Superior temporal gyrus (tissue), 1 donor: ENCODE data around the gene SPEN.
"Not testable (repeated sequence)": the region's sequence is repeated elsewhere in the genome, so short reads cannot be mapped to it uniquely, and the experiment has no call there.

Experiments used
- DNase-seq: peaks from one replicate; pipeline ENCODE4 v3.0.0-alpha.2; 2016; ENCODE audit errors: extremely low spot score

The SPEN gene

DNA sequence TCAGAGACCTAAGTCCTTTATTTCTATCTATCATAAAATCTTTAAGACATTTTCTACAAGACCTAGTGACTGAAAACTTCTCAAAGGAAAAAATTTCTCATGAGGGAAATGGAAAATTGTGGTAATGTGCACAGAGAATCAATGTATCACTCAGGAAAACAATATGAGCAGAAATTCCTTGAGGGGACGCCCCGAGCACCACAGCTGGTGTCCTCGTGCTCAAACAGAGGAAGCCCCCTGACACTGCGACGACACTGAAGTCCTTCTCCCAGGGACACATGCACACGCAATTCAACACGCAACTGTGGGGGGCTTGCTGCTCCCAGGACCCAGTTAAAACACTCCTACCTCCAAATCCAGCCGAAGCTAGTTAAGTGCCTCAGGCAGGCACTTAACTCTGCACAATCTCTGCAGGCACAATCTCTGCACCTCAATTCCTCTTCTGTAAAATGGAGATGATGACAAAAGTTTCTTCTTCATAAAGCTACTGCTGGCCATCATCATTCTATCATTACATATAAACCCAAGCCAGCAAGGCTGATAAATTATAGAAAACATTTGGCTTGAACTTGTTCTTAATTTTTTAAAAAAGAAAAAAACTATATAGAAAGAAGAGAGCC lies 112.4 kb downstream of the SPEN start:
- no peak for DNase-seq

DNA sequence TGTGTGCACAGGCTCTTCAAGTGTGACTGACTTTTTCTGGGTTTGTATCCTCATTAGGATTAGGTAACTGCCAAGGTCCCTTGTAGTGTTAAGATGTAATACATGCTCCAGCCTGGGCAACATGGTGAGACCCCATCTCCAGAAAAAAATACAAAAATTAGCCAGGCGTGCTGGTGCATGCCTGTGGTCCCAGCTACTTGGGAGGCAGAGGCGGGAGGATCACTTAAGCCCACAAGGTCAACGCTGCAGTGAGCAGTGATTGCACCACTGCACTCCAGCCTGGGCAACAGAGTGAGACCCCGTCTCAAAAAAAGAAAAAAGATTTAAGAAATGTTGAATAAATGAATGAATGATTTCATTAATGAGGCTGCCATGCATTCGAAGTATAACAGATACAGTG lies 113.3 kb downstream of the SPEN start:
- DNase-seq: no peak

DNA sequence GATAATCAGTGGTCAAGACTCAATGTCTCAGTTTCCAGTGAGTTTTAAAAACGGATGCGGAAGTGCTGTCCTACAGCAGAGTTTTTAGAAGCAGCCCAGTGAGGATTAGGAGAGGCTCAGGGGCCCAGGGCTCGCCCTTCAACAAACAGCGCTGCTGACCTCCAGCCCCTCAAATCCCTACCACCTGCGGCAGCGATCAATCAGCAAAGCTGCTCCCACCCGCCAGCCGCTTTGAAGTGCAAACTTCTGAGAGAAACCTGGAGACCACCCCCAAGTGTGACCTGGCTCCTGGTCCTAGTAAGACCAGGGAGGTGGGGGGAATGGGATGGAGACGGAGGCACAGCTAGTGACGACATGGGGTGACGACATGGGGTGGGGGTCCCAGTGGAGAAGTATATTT lies 114.0 kb downstream of the SPEN start:
- no peak for DNase-seq

DNA sequence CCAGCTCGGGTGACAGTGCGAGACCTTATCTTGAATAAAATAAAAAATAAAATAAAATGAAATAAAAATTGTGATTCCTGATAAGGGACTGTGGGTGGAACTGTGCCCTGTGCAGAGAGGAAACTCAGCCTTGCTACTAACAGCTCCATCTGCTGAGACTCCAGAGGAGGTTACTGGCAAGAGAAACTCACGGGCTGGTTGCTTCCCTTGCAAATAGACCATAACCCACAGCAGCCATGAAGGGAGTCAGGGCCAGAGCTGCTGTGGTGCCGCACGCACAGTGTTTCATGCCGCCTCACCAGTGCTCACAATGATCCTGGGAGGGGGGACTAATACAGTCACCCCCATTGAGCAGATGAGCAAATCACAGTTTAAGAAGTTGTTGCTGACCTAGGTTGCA lies 114.7 kb downstream of the SPEN start:
- DNase-seq: peak; percentile 54

DNA sequence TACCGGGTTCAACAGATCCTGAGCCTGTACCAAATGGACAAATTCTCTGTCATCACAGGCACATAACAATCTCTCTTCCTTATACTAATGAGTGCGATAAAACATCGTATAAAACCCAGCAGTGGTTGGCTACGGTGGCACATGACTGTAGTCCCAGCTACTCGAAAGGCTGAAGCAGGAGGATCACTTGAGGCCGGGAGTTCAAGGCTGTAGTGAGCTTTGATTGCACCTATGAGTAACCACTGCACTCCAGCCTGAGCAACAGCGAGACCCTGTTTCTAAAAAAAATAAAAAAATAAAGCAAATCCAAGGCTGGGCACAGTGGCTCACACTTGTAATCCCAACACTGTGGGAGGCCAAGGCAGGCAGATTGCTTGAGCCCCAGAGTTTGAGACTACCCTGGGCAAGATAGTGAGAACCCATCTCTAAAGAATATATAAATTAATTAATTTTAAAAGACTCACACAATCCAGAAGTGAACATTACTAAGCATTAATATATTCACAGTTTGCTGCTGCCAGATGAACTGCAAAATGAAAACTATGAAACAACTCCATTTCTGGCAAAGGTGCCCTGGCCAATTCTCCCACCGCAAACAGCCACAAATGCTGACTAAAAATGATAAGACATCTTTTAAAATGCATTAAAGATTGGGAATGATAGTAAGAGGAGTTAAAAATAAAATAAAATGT lies 115.3 kb downstream of the SPEN start:
- DNase-seq: no peak

DNA sequence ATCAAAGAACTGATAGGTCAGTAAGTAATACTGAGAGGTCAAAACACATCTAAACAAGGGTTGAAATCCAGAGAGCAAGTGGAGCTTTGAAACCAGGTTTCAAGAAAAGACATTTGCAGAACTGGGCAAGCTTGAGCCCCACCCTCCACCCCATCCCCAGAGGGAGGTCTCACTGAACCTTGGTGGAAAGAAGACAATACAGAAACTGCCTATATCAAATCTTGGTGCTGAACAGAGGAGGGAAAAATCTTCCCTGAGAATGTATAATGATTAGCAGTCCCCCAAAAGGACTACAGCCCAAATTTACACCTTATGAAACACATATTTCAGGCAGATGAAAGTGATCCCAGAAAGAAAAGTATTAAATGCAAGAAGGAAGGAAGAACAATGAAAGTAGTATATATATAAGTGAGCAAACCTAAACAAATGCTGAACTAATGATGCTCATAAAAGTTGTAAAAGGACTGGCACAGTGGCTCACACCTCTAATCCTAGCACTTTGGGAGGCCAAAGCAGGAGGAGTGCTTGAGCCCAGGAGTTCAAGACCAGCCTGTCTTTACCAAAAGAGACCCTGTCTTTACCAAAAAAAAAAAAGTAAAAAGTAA lies 116.0 kb downstream of the SPEN start:
- DNase-seq: peak; percentile 17

DNA sequence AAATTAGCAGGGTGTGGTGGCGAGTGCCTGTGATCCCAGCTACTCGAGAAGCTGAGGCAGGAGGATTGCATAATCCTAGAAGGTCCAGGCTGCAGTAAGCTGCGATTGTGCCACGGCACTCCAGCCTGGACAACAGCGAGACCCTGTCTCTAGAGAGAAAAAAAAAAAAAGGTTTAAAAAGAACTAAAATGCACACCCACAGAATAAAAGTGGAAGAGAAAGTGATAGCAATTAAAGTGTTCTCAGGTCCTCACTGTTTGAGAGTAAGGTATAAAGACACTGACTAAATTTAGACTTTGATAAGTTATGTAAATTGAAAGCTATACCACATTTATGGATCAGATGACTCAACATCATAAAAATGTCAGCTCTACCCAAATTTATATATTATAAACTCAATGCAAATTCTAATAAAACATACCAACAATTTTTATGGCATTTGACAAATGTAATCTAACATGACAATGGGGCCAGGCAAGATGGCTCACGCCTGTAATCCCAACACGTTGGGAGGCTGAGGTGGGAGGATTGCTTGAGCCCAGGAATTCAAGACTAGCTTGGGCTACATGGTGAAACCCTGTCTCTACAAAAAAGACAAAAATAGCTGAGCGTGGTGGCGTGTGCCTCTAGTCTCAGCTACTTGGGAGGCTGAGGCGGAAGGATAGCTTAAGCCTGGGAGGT lies 116.6 kb downstream of the SPEN start:
- peak; percentile 23 for DNase-seq

DNA sequence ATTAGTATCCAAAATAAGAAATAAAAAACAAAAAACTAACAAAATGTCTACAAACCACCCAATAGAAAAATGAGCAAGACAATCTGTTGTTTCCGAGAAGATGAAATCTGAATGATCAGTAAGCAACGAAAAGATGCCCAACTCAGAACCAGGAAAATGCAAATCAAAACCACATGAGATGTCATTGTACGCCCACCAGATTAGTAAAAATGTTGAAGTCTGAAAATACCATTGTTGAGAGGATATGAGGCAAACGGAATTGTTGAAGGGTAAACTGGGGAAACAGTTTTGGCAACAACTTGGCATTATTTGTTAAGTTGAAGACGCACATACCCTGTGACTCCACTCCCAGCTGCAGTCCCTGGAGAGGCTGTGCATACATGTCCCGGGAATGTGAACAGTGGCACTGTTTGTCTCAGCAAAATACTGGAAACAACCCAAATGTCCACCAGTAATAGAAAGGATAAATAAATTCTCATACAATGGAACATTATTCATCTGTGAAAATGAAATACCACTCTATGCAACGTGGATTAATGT lies 117.8 kb downstream of the SPEN start:
- DNase-seq: peak; percentile 95

DNA sequence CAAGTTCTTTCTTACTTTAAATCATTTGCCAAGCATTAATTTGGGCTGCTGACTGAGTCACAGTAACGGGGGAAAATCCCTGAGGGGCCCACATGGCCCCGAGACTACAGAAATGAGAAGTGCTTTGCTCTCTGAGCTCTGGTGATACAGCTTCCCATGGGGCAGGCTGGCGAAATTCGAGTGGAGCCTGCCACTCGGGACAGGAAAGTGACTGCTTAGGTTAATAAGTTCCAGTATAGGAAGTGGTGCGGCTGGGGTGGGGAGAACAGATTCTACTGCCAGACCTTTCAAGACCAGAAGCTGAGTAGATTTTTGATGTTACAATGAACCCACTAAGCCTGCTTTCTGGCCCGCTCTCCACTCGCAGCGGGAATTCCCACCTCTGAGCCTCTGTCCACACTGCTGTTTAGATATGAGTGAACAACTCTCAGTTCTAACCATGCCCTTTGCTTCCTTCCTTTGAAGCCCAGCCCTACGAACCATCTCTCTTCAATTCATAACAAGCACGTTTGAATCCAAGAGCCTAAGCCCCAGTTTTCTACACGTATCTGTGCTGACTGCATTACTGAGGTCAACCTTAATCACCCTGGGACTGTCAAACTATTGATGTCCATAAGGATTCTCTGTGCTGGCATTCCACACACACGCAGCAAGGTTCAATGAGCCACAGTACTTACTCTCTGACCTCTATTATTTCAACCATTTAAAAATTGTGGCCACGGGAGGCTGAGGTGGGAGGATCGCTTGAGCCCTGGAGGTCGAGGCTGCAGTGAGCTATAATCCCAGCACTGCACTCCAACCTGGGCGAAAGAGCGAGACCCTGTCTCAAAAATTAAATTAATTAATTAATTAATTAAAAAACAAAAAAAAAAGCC lies 118.8 kb downstream of the SPEN start:
- DNase-seq: peak; percentile 74

DNA sequence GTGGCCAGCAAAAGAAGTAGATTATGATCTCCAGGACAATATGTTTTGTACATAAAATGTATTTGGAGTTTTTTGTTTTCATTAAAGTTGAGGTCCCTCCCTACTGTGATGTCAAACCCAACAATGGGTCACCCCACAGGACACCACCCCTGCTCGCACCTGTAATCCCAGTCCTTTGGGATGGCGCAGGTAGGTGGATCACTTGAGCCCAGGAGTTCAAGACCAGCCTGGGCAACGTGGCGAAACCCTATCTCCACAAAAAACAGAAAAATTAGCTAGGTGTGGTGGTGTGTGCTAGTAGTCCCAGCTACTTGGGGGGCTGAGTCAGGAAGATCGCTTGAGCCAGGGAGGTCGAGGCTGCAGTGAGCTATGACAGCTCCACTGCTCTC lies 119.4 kb downstream of the SPEN start:
- DNase-seq: no peak

DNA sequence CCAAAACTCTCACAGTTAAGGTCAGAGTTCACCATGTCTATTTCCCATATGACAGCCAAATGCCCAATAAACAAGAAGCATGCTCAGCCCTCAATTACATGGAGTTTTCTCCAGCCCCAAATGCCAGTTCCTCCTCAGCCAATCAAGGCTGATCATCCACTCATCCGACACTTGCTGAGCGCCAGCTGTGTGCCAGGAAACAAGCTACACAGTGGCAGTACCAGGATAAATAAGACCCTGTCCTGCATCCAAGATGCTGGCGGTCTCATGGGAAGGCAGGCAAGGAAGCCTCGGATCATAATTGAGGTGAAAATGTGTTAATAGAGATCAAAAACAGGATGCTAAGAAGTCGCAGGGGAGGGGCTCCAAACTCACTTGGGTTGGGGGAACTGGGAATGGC lies 120.7 kb downstream of the SPEN start:
- DNase-seq: peak; percentile 44

DNA sequence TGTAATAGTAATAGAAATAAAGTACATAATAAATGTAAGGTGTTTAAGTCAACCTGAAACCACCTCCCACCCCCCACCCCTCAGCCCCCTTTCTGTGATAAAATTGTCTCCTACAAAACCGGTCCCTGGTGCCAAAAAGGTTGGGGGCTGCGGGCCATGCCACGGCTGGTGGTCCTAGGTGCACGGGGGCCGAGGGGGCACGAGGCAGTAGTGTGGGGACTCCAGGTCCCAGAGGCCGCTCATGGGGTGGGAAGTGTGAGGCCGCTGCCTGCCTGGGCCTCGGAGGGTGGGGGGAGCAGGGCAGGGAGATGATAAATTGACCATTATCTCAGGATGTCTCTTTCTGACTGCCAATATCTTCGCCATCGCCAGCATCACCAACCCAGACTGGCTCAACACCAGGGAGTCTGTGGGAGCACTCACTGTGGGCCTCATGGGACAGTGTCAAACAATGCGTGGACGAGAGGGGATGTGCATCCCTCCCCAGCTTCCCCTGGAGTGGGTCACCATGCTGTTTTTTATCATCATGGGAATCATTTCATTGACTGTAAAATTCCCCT lies 121.9 kb downstream of the SPEN start:
- DNase-seq: no peak

DNA sequence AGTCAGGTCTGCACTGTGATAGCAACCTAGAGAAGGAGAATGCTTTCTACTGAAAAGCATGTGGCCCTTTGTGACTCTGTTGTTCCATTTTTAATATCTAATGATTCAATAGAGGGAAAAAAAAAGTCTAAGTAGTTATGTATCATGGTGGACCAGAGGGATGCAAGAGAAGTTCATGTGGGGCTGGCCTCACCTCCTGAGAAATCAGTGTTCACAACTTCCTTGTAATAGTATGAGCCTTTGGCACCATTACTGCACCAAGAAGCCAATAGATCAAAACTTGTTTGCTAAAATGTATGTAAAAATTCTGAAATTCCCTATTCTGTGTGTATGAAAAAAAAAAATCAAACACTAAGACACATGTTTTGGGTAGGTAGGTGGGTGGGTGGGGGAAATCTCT lies 123.4 kb downstream of the SPEN start:
- no peak for DNase-seq

DNA sequence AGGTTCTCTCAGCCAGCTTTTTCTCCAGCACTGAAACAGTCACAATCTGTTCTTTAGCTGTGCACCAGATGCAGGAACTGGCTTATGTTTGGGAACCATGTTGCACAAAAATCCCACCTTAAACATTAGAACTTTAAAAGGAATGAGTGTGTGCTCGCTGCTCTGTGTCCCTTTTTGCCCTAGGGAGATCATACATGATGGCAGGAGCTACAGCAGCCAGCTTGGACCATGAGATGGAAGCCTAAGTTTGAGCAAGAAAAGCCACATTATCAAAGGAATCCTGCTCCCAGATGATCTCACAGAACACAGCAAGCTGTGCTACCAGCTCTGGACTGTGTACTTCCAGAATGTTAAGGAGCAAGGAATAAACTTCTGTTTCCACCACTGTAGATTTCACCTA lies 124.9 kb downstream of the SPEN start:
- no peak for DNase-seq

DNA sequence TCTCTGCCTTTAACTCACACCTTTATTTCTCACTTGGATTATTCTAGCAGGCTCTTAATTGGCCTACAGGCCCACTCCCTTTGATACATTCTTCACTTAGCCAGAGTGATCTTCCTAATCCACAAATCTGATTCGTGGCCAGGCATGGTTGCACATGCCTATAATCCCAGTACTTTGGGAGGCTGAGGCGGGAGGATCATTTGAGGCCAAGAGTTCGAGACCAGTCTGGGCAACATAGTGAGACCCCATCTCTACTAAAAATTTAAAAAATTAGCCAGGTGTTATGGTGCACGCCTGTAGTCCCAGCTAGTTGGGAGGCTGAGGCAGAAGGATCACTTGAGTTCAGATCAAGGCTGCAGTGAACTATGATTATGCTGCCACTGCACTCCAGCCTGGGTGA lies 126.3 kb downstream of the SPEN start:
- no peak for DNase-seq

DNA sequence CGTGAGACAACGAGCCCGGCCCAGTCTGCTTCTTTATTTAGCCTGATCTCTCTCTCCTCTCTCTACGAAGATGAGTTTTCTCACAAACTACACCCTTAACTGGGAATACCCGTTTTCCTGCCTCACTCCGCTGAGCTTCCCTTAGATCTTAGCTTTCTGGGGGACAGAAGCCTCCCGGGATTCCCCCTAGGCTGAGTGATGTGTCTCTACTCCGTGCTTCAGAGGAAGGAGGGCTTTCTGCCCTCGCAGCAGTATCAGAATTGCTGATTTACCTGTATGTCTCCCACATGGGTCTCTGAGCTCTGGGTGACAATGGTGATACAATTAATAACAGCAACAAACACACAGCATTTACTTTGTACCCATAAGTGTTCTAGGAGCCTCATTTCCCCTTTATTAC lies 127.3 kb downstream of the SPEN start:
- no peak for DNase-seq

DNA sequence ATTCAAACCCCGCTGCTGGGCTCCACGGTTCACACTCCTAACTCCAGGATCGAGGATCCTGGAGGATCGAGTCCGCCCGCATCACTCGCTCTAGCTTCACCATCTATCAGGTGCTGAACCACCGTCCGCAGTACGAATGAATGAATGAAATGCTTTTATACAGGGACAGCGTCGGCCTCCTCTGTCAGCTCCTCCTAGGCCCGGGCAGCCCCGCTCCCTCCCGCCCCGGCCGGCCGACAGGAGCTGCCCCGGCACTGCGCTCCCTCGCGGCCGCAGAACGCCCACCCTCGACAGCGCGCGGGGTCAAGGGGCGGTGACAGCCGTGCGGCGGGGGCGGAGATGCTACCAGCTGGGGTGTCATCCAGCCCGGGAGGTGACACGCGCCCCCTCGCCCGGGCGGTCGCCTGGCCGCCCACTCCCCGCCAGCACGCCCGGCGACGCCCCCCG lies 127.9 kb downstream of the SPEN start:
- DNase-seq: peak; percentile 35

DNA sequence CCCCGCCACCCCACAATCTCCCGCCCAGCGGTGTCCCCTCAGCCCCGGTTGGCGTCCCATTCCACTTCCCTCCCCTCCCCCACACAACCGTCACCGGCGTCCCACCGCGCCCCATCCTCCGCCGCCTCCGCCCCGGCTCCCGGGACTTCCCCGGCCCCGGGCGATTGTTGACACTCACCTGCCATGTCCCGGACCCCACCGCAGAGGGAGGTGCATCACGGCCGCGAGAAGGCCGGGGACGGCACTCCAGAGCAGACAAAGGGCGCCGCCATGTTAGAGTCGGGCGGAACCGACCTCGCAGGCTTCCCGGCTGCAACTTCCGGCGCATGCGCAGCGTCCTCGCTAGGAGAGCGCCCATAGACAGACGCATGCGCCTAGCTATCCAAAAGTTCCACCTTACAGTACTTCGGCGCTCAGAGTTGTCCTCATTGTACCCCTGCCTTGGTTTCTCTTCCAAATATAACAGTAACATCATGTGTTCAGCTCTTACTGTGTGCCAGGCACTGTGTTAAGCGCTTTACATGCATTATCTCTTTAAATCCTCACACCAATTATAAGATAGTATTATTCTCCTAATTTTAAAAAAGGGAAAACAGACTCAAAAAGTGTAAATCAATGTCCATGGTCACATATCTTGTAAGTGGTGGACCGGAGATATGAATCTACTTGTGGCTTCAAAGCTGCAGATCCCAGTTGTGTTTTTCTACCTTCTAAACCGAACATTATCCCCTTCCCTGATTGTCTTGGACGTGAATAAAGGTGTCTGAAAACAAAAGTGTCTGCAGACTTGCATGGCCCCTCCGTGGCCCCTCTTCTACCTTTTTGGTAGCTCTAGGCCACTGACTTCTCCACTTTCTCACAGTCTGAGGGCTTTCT lies 128.5 kb downstream of the SPEN start, which contains the start of gene ZBTB17:
ZBTB17 (minus strand) TSS at position 297 of the 876 bp plus-strand sequence. CDS start 27,606 bp downstream, outside the sequence.
- DNase-seq: peak; percentile 96

DNA sequence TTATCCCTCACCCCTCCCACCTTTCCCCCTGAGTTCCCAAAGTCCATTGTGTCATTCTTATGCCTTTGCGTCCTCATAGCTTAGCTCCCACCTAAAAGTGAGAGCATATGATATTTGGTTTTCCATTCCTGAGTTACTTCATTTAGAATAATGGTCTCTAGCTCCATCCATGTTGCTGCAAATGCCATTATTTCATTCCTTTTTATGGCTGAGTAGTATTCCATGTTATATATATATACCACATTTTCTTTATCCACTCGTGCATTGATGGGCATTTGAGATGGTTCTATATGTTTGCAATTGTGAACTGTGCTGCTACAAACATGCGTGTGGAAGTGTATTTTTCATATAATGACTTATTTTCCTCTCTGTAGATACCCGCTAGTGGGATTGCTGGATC lies 130.4 kb downstream of the SPEN start:
- DNase-seq: not testable (repeated sequence)

DNA sequence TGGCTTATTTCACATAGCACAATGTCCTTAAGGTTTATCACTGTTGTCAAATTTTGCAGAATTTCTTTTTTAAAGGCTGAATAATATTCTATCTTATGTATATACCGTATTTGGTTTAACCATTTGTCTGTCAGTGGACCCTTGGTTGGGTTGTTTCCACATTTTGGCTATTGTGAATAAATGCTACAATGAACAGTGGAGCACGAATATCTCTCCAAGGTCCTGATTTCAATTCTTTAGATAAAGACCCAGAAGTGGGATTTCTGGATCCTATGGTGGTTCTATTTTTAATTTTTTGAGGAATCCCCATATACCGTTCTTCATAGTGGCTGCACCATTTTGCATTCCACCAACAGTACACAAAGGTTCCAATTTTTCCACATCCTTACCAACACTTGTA lies 134.2 kb downstream of the SPEN start:
- no peak for DNase-seq
